Fibroblast of skin of abdomen (primary cell): ENCODE results near the gene TMEM239.

ENCODE experiments used
- DNase-seq: peaks from one replicate; pipeline ENCODE4 v3.0.0-alpha.2; 2013

TMEM239 gene

DNA sequence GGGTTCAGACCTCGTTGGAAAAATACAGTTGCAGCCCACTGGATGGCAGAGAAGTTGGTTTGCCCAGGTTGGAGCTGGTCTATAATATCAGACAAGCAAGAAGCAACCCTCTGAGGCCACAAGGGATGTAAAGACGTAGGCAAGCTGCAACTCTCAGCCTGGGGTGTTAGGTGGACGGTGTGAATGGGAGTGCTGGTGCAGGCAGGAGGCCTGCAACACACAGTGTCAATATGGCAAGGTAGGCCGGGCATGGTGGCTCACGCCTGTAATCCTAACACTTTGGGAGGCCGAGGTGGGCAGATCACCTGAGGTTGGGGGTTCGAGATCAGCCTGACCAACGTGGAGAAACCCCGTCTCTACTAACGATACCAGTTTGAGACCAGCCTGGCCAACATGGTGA, 34.9 kb downstream of the TMEM239 start:
- DNase-seq = no peak

DNA sequence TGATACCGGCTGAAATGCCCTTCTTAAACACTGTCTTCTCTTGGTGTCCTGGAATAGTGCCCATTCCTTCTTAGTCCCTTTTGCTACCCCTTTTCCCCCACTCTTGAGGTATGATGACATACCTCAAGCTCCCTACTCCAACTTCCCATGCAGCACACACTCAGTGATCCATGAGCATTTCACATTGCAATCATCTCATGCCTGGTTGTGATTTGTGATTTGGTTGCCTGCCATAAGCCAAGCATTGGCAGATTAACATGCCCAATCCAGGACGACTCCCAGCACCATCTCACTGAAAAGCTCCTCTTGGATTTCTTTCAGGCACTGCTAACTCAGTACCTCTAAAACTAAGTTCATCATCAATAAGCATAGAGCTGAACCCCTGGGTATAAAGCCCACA, 42.4 kb downstream of the TMEM239 start:
- no peak for DNase-seq

DNA sequence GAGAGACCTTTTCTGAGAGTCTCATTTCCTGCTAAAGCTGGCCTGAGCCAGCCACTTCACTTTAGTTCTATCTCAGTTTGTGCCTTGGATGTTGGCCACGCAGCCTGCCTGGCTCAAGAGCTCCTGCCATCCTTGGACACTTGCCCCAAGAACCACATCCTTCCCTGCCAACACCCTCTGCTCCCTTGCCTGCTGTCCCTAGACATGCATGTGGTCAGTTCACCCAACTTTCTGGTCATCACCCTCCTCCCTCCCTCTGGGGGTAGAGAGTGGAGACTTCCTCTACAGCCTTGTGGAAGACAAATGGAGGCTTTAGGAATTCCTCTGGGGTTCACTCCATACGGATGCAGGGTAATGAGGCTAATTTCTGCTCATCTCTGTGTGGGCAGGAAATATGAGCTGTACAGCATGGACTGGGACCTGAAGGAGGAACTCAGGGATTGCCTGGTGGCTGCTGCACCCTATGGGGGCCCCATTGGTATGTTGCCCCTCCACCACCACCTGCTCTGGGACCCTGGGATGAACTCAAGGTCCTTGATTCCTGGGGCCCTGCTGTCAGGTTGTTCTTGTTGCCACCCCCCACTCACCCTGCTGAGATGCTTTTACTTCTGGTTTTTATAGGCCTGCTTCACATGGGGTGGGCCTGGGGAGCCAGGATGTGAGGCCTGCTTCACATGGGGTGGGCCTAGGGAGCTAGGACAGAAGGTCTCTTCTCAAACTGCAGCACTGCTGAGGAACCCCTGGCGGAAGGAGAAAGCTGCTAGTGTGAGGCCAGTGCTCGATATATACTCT, 43.4 kb downstream of the TMEM239 start:
- no peak for DNase-seq

DNA sequence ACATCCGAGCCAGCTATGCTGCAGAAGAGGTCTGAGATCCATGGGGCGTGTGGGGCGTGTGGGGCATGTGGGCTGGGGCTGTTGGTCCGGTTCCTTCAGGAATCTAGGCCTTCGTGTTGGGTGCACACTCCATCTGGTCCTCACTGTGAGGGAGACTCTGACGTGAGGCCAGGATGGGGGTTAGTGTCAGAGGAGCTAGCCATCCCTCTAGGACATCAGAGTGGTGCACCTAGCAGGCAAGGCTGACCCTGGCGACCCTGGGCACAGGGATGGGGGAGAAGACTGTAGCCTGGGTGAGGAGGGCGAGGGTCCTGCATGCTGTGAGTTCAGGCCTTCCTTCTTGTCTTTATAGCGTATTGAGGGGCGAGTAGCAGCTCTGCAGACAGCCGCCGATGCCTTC, 48.5 kb downstream of the TMEM239 start:
- no peak for DNase-seq

- no peak for DNase-seq
Observed at GRCh38 chr20:2865101-2865500, 48.9 kb downstream of the TMEM239 start.

DNA sequence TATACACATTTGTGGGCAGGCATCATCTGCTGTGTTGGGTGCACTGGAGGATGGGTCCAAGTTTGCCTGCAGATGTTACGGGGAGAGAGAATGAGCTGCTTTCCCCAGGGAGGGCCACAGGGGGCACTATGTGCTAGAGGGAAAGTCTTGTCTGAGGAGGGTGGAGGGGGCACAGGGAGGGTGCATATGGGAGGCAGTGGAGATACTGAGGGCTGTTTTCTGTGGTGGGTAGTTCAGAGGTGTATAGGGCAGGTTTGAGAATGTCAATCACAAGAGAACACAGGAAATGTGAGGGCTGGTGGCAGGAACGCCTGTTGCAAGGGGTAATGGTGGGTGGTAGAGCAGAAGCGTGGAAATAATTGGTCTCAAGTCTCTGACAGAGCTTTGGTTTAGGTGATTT, 49.5 kb downstream of the TMEM239 start:
- DNase-seq = no peak

DNA sequence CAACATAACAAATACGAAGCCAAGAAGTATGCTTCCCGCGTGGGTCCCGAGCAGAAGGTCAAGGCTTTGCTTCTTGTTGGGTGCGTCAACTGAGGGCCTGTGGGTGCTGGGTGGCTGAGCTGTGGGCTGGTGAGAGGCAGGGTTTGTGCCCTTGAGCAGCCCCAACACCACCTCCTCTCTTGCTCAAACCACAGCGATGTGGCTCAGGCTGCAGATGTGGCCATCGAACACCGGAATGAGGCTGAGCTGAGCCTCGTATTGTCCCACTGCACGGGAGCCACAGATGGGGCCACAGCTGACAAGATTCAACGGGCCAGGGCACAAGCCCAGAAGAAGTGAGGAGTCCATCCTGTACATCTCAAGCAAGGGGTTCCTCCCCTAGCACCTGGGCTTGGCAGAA, 50.1 kb downstream of the TMEM239 start:
- DNase-seq = no peak

DNA sequence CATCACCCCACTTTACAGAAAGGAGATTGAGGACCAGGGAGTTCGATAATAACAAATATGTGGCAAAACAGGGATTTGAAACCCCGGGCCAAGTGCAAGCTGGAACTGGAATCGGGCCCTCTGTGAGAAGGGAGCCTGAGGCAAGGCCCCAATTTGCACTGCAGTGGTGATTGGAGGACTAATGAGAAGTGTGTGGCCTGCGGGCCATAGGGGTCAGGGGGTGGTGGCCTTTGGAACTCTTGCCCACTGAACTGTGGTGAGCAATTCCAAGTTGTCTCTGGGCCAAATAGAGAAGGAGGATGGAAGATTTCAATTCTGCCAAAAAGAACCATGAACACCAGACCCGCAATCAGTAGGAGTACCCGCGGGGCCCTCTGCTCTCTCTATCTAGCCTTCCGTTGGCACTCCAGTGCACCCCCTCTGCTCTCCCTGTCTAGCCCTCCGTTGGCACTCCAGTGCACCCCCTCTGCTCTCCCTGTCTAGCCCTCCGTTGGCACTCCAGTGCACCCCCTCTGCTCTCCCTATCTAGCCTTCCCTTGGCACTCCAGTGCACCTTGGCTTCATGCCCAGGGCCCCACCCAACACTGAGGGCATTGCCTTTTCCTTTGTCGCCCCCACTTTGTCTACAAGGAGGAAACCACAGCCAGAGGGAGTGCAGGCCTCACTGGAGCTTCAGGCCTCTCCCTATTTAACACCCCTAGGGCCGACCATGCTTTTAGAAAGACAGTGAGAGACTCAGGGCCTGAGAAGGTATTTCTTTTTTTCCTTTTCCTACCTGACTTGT, 51.1 kb downstream of the TMEM239 start:
- DNase-seq = no peak
